HEK293 (cell line): ENCODE measurements around the gene KCNH5.

Experiments used
- CTCF ChIP-seq: fragments of 450-650 bp; formaldehyde crosslinking; IDR thresholded peaks from 2 replicates; pipeline ENCODE4 v1.5.1; 2016; ENCODE audit warnings: missing biosample characterization, missing genetic modification characterization
- SP2 ChIP-seq: fragments of 450-650 bp; formaldehyde crosslinking; IDR thresholded peaks from 2 replicates; pipeline ENCODE4 v1.5.1; 2016; ENCODE audit warnings: missing biosample characterization, missing genetic modification characterization
- ZNF24 ChIP-seq: fragments of 450-650 bp; formaldehyde crosslinking; IDR thresholded peaks from 2 replicates; pipeline ENCODE4 v1.5.1; 2016; ENCODE audit warnings: missing biosample characterization, missing genetic modification characterization
- ZNF311 ChIP-seq: fragments of 450-650 bp; formaldehyde crosslinking; IDR thresholded peaks from 2 replicates; pipeline ENCODE4 v1.5.1; 2017; ENCODE audit warnings: missing biosample characterization, missing genetic modification characterization, borderline replicate concordance

GRCh38 chr14:63030113-63030512 lies 15.1 kb downstream of the KCNH5 start:
- TF ChIP-seq SP2 (tag by site-specific recombination): no peak
- no peak for TF ChIP-seq CTCF (tag by site-specific recombination)
- TF ChIP-seq ZNF24 (tag by site-specific recombination): no peak
- TF ChIP-seq ZNF311 (tag by site-specific recombination): no peak
